Activated T-helper 17 cell treated with anti-CD3 and anti-CD28 coated beads, Interleukin-2, amount 50 U/mL, for 72 hours (primary cell): ENCODE results near the gene EPN1. TPM values are rescaled to one million over a fixed set of nuclear protein-coding genes. Genes with fewer than 3 reads are reported as not detected.
A peak's percentile ranks its signal among the peaks of the same experiment; 100 is the strongest.

Experiments used
- ATAC-seq: fragments of 150-1000 bp; cut with Tn5 transposase; replicated peaks from 2 replicates; pipeline ENCODE4 v1.10.0; 2021; ENCODE audit warnings: mild to moderate bottlenecking, moderate library complexity
- H3K27ac Mint-ChIP-seq: one replicate; pipeline ENCODE4 v1.8.0; 2022; ENCODE audit warnings: mixed read lengths
- H3K27me3 Mint-ChIP-seq: one replicate; pipeline ENCODE4 v1.8.0; 2022; ENCODE audit warnings: mixed read lengths
- H3K36me3 Mint-ChIP-seq: one replicate; pipeline ENCODE4 v1.8.0; 2022; ENCODE audit warnings: low read depth, mild to moderate bottlenecking, mixed read lengths
- H3K4me1 Mint-ChIP-seq: one replicate; pipeline ENCODE4 v1.8.0; 2022; ENCODE audit warnings: mixed read lengths
- H3K4me3 Mint-ChIP-seq: one replicate; pipeline ENCODE4 v1.8.0; 2022; ENCODE audit warnings: mild to moderate bottlenecking, mixed read lengths
- H3K9me3 Mint-ChIP-seq: one replicate; pipeline ENCODE4 v1.8.0; 2022; ENCODE audit warnings: mixed read lengths
- total RNA-seq, 2 donors: library from RNA; stranded (reverse); gene quantifications; one replicate each; pipeline ENCODE4 v1.2.3, GENCODE V29; 2022

The EPN1 gene
- total RNA-seq, 2 donors from 2014 or later, result 29.2 to 45.1 TPM

DNA sequence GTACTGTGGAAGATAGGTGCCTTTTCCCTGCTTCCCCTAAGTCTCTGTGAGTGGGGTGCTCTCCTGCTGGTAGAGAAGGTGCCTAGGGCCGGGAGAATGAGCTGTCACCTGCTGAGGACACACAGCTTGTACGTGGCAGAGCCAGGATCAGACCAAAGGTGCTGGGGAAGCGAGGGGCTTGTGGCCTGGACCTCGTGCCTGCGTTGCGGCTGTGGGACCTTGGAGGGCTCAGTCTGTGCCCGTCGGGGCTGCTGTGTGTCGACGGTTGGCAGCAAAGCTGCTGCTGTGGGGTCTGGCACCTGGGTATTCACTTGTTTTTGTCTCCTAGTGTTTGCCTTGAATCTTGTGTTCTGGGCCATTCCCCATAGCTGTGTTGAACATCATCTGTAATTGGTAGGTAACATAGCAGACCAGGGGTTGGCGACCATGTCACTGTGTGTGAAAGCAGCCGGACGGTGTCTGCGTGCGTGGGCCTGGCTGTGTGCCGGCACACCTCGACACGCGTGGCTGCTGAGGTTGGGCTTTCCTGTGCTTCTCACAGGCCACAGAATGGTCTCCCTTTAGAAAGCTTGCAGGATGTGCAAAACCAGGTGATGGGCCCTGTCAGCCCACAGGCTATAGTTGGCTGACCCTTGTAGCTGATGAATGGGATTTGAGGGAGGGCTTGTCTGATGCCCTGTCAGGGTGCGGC lies 11.0 kb upstream of the EPN1 start:
- Mint-ChIP-seq H3K9me3 (no peaks in the 10 kb centered on the region), H3K27ac (peak overlapping the region; percentile 11), H3K4me1 (peaks cover 18% of the 10 kb centered on the region), H3K4me3 (no peak overlapping the region), H3K36me3 (peaks cover 100% of the 10 kb centered on the region), H3K27me3 (no peaks in the 10 kb centered on the region)
- ATAC-seq, result no peak

DNA sequence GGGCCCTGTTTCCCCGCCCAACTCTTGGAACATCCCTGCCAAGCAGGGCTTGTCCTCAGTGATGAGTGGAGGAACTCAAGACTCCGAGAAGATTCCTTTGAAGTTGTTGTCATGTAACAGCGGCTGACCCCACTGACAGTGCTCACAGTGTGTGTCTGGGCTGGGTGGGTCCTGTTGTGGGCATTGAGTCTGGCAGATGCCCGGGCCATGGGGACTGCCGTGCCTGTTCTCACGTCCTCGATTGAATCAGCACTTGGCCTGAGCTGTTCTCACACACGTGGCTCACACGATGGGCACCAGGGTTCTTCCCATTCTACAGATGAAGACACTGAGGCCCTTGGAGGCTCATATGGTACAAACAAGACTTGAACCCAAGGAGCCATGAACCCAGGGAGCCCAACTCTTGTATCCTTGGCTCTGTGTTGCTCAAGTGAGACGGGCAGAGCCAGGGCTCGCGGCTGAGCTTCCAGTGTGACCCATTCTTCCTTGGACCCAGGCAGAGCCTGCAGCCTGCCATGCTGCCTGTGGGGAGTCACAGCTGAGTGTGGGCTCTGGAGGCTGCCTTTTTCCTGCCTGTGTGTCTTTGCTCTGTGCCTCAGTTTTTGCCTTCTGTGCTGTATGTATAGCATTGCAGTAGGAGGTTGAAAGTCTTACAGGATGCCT lies 8.6 kb upstream of the EPN1 start:
- no peaks in the 10 kb centered on the region for H3K9me3 Mint-ChIP-seq
- peaks cover 100% of the 10 kb centered on the region for H3K36me3 Mint-ChIP-seq
- no peak for ATAC-seq
- H3K27me3 Mint-ChIP-seq, result no peaks in the 10 kb centered on the region
- H3K4me1 Mint-ChIP-seq, result peaks cover 16% of the 10 kb centered on the region
- H3K27ac Mint-ChIP-seq, result peak overlapping the region; percentile 29
- no peak overlapping the region for H3K4me3 Mint-ChIP-seq

DNA sequence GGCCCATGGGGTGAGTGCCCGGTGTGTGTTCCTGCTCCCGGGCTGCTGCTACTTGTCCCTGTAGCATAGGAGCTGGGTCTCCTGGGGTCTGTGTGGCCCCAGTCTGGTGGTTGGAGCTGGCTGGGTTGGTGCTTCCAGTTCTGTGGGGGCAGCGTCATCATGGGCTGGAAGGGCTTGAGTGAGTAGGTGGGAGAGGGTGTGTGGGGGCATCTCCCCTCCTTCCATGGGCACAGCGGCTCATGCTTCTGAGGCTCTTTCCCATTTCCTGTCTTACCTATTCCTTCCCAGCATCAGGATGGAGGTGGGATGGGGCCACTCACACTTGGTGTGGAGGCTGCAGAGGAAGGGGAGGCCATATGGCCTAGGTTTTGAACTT lies 8.0 kb upstream of the EPN1 start:
- Mint-ChIP-seq H3K4me3 (no peak overlapping the region), H3K4me1 (peaks cover 12% of the 10 kb centered on the region), H3K27ac (peak overlapping the region; percentile 29), H3K36me3 (peaks cover 100% of the 10 kb centered on the region), H3K9me3 (no peaks in the 10 kb centered on the region), H3K27me3 (no peaks in the 10 kb centered on the region)
- ATAC-seq, result no peak

DNA sequence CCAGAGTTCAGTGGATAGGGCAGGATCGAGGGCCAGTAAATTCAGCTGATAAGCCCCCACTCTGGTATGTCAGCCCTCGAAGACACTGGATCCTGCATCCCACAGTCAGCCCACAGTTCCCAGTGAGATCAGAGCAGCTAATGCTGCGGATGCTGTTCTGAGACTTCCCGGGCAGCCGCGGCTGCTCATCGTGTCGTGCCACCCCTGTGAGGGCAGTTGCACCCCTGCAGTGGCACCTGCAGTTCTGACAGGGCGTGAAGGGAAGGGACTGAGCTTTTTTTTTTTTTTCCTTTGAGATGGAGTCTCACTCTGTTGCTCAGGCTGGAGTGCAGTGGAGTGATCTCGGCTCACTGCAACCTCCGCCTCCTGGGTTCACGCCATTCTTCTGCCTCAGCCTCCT lies 7.5 kb upstream of the EPN1 start:
- Mint-ChIP-seq H3K27me3 (no peaks in the 10 kb centered on the region), H3K36me3 (peaks cover 100% of the 10 kb centered on the region), H3K4me3 (no peak overlapping the region), H3K4me1 (peaks cover 11% of the 10 kb centered on the region), H3K9me3 (no peaks in the 10 kb centered on the region), H3K27ac (no peak overlapping the region)
- no peak for ATAC-seq

DNA sequence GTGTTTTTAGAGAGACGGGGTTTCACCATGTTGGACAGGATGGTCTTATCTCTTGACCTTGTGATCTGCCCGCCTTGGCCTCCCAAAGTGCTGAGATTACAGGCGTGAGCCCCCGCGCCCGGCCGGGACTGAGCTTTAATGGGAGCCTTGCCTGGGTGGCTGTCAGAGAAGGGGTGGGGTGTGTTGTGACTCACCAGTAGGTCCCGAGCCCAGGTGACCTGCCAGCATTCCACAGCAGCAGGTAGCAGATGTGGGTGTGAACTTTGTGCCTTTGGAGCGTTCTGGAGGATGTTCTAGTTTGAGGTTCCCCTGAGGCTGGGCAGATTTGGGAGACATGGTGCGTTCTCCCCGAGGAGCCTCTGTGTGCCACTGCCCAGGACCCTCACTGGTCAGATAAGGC lies 7.1 kb upstream of the EPN1 start:
- Mint-ChIP-seq H3K9me3 (no peaks in the 10 kb centered on the region), H3K36me3 (peaks cover 100% of the 10 kb centered on the region), H3K27ac (no peak overlapping the region), H3K4me3 (no peak overlapping the region), H3K4me1 (peaks cover 7% of the 10 kb centered on the region), H3K27me3 (no peaks in the 10 kb centered on the region)
- ATAC-seq, result no peak

DNA sequence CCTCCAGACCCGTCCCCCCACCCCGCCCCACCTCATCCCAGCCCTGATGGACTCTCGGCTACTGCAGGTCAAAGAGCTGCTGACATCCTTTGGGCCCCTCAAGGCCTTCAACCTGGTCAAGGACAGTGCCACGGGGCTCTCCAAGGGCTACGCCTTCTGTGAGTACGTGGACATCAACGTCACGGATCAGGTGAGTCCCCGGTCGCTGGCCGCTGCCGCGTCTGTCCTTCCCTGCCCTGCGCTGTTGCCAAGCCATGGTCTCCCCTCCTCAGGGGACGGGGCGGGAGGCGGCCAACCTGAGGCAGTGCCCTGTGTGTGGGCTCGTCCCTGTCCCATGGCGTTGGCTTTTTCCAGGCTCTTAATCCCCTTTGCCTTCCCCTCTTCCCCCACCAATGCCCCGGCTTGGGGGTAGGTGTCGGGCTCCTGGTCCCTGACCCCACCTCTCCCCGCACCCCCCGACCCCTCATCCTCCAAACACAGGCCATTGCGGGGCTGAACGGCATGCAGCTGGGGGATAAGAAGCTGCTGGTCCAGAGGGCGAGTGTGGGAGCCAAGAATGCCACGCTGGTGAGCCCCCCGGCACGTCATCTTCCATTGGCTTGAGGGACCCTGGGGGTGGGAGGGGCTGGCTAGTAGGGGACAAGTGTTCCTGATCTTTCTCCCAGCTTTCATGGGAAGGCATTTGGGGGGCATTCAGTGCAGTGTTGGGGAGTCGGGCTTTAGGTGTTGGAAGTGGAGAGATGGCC lies 6.2 kb upstream of the EPN1 start:
- Mint-ChIP-seq H3K36me3 (peaks cover 100% of the 10 kb centered on the region), H3K4me1 (peaks cover 13% of the 10 kb centered on the region), H3K27ac (no peak overlapping the region), H3K27me3 (no peaks in the 10 kb centered on the region), H3K4me3 (no peak overlapping the region), H3K9me3 (no peaks in the 10 kb centered on the region)
- ATAC-seq, result no peak

DNA sequence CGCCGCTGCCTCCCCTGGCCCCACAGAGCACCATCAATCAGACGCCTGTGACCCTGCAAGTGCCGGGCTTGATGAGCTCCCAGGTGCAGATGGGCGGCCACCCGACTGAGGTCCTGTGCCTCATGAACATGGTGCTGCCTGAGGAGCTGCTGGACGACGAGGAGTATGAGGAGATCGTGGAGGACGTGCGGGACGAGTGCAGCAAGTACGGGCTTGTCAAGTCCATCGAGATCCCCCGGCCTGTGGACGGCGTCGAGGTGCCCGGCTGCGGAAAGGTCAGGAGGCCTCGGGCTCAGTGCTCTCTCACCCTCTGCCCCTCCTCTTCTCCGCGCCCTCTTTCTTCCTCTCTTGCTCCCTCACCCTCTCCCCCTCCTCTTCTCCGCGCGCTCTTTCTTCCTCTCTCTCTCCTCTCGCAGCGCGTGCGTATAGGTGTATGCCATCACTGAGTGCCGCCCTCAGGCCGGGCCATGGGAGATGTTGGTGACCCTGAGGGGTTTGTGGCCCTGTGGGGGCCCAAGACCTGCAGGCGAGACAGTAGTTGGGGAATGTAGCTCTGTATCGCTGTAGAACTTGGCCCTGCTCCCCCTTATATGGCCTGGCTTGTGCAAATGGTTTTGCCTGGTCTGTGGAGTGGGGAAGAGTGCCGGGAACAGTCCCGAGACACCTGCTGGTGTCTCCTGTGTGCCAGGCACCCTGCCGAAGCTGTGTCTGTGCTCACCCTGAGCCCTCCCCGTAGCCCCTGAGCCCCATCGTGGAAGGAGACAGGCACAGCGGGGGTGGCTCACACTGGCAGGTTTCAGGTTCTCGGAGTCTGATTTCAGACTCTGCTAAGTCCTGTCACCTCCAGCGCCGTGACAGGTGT lies 5.4 kb upstream of the EPN1 start:
- Mint-ChIP-seq H3K36me3 (peaks cover 100% of the 10 kb centered on the region), H3K9me3 (no peaks in the 10 kb centered on the region)
- ATAC-seq, result no peak

DNA sequence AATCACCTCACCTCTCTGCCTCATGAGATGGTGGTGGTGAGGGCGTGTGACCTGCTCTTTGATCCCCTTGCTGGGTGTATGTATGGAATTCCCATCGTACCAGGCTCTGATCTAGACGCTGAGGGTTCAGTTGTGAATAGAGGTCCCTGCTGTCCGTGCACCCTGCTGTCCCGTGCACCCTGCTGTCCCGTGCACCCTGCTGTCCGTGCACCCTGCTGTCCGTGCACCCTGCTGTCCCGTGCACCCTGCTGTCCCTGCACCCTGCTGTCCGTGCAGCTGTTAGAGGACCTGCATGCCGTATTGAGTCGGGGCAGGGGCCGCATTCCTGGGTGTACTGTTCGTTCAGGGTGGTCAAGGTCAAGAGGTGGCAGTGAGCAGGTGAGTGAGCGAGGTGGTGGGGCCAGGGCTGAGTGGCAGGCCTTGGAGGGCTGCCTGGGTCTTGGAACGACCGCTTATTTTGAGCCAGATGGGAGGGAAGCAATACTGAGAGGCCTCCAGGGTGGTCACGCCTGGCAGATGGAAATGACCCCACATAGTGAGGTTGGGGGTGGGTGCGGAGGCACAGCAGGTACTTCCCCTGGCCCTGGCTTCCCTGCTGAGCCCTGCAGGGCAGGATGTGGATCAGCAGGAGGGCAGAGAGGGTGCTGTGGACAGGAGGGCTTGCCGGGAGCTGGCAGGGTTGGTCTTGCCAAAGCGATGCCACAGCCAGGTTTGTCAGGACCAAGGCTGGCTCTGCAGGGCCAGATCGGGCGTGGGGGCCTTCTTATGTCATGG lies 4.6 kb upstream of the EPN1 start:
- no peaks in the 10 kb centered on the region for H3K27me3 Mint-ChIP-seq
- no peak overlapping the region for H3K4me3 Mint-ChIP-seq
- H3K9me3 Mint-ChIP-seq, result no peaks in the 10 kb centered on the region
- H3K36me3 Mint-ChIP-seq, result peaks cover 96% of the 10 kb centered on the region
- ATAC-seq, result no peak
- H3K4me1 Mint-ChIP-seq, result peaks cover 13% of the 10 kb centered on the region
- no peak overlapping the region for H3K27ac Mint-ChIP-seq

More for the DNA sequence above, 5.4 kb upstream of the EPN1 start:
- no peak overlapping the region for H3K27ac Mint-ChIP-seq
- H3K27me3 Mint-ChIP-seq, result no peaks in the 10 kb centered on the region
- H3K4me1 Mint-ChIP-seq, result peaks cover 13% of the 10 kb centered on the region
- H3K4me3 Mint-ChIP-seq, result no peak overlapping the region

DNA sequence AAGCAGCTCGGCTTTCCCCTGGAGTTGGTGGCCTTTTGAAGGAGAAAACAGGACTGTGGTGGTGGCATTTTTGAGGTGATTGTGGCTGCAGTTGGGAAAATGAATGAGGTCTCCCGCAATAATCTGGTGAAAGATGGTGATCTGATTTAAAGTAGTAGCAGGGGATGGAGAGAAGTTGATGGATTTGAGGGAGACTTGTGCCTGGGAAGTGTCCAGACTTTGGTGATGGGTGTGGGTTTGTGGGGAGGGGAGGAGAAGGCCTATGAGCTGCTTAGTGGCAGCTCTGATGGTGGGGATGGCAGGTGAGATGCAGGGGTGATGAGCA lies 4.0 kb upstream of the EPN1 start:
- no peak for ATAC-seq
- Mint-ChIP-seq H3K4me1 (peaks cover 13% of the 10 kb centered on the region), H3K36me3 (peaks cover 95% of the 10 kb centered on the region), H3K27ac (no peak overlapping the region), H3K27me3 (no peaks in the 10 kb centered on the region), H3K4me3 (no peak overlapping the region), H3K9me3 (no peaks in the 10 kb centered on the region)

DNA sequence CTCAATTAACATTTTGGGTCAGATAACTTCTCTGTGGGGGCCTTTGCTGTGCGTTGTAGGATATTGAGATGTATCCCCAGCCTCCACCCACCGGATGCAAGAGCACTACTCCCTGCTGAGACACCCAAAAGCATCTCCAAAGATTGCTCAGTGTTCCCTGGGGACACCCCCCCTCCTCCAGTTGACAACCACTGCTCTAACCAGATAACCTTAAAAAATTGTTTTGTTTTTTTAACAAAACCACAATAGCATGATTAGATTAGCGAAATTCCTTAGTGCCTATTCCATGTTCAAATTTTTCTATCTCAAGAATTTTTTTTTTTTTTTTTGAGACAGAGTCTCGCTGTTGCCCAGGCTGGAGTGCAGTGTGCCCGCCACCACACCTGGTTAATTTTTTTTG lies 2.6 kb upstream of the EPN1 start:
- Mint-ChIP-seq H3K4me3 (no peak overlapping the region), H3K27ac (no peak overlapping the region), H3K36me3 (peaks cover 92% of the 10 kb centered on the region), H3K9me3 (no peaks in the 10 kb centered on the region), H3K4me1 (peaks cover 25% of the 10 kb centered on the region), H3K27me3 (no peaks in the 10 kb centered on the region)
- ATAC-seq, result no peak

DNA sequence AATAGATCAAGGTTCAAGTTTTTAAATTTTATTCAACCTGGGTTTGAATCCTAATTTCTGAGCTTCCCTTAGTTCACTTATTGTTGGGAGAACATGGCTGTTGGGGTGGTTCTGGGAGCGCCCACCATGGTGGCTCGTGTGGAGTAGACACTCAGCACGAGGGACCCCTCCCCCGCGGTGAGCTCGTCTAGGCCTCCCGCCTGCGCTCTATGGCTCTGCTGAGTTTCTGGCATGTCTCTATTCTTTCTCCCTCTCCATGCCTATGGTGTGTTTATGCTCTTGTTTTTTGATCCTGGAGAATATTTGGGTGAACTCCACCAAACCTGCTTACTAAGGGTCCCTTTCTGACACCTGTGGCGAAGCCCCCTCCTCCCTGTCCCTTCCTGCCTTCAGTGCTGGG lies 1.6 kb upstream of the EPN1 start:
- Mint-ChIP-seq H3K9me3 (no peaks in the 10 kb centered on the region), H3K27me3 (no peaks in the 10 kb centered on the region), H3K4me1 (peaks cover 31% of the 10 kb centered on the region), H3K4me3 (no peak overlapping the region), H3K27ac (no peak overlapping the region), H3K36me3 (peaks cover 92% of the 10 kb centered on the region)
- ATAC-seq, result no peak

DNA sequence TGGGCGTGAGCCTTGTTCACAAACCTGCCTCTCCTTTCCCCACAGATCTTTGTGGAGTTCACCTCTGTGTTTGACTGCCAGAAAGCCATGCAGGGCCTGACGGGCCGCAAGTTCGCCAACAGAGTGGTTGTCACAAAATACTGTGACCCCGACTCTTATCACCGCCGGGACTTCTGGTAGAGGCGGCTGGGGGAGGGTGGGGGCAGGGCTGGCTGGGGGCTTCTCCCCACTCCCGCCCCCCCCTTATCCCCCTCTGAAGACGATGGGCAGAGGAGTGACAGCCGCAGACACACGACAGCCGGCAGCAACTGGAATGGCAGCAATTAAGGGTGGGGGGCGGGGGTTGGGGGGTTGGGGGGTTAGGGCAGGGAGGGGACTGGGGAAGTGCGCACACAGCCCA lies 1.1 kb upstream of the EPN1 start:
- Mint-ChIP-seq H3K36me3 (peaks cover 92% of the 10 kb centered on the region), H3K4me3 (no peak overlapping the region), H3K27me3 (no peaks in the 10 kb centered on the region), H3K27ac (no peak overlapping the region), H3K9me3 (no peaks in the 10 kb centered on the region), H3K4me1 (peaks cover 31% of the 10 kb centered on the region)
- no peak for ATAC-seq

DNA sequence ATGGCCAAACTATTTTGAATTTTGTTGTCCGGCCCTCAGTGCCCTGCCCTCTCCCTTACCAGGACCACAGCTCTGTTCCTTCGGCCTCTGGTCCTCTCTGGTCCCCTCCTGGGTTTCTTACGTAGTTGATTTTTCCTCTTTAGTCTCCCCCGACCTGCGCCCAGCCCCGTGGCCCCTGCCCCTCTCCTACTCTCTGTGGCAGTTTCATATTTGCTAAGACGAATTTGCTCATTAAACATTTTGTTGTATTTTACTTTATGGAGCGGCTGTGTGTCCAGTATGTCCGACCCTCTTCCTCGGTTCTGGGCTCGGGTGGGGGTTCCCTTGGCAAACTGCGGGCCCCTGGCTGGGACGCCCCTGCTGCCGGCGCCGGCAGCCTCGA lies 576 bp upstream of the EPN1 start:
- H3K27me3 Mint-ChIP-seq, result no peaks in the 10 kb centered on the region
- H3K9me3 Mint-ChIP-seq, result no peaks in the 10 kb centered on the region
- peak overlapping the region; percentile 46 for H3K27ac Mint-ChIP-seq
- no peak for ATAC-seq
- H3K36me3 Mint-ChIP-seq, result peaks cover 92% of the 10 kb centered on the region
- peak overlapping the region; percentile 36 for H3K4me3 Mint-ChIP-seq
- H3K4me1 Mint-ChIP-seq, result peaks cover 33% of the 10 kb centered on the region
